ENCODE measurements around the gene CDC14B.
A peak's percentile ranks its signal among the peaks of the same experiment; 100 is the strongest.

The CDC14B gene

GRCh38 chr9:96660692-96661248 lies 41.1 kb upstream of the CDC14B start:
- TF ChIP-seq SPI1 (IDR thresholded peaks at IDR 0.05; ENCODE audit: borderline replicate concordance, low read depth) (no peak), CTCF (IDR thresholded peaks at IDR 0.05; ENCODE audit: insufficient read depth, low read length) (no peak), POLR2AphosphoS5 (IDR thresholded peaks at IDR 0.05; ENCODE audit: low read depth) (no peak), REST (IDR thresholded peaks at IDR 0.05; ENCODE audit: insufficient replicate concordance, low read depth) (no peak), GABPA (IDR thresholded peaks at IDR 0.05; ENCODE audit: low read depth) (no peak)
- no peak overlapping the region for H3K27ac ChIP-seq (replicated peaks)
- no peak for DNase-seq (ENCODE audit: low read depth in 1 of 2, low spot score in 1 of 2)
- H3K4me3 ChIP-seq (replicated peaks; ENCODE audit: insufficient read depth, low read length): no peak overlapping the region
- no peaks in the 10 kb centered on the region for H3K27me3 ChIP-seq (ENCODE audit: insufficient read depth, poor library complexity, severe bottlenecking)

GRCh38 chr9:96655198-96655851 lies 35.7 kb upstream of the CDC14B start, which contains the start of gene PRXL2C:
PRXL2C (minus strand) TSS chr9:96655317; CDS start chr9:96655281, 36 bp downstream.
- Histone ChIP-seq H3K4me3 (replicated peaks; ENCODE audit: insufficient read depth, low read length) (peak within 1 kb of the TSS; percentile 59), H3K27me3 (ENCODE audit: insufficient read depth, poor library complexity, severe bottlenecking) (no peaks in the 10 kb centered on the region), H3K27ac (replicated peaks) (no peak within 1 kb of the TSS)
- TF ChIP-seq GABPA (IDR thresholded peaks at IDR 0.05; ENCODE audit: low read depth) (no peak), POLR2AphosphoS5 (IDR thresholded peaks at IDR 0.05; ENCODE audit: low read depth) (0 out of 2 replicates have a peak, but pooled peaks have one; percentile 36), REST (IDR thresholded peaks at IDR 0.05; ENCODE audit: insufficient replicate concordance, low read depth) (no peak)
- DNase-seq (ENCODE audit: low read depth in 1 of 2, low spot score in 1 of 2): peak; percentile 39 to 47

GRCh38 chr9:96654450-96655197 lies 35.0 kb upstream of the CDC14B start:
- peak; percentile 26 to 39 for DNase-seq (ENCODE audit: low read depth in 1 of 2, low spot score in 1 of 2)
- Histone ChIP-seq H3K4me3 (replicated peaks; ENCODE audit: insufficient read depth, low read length) (peak overlapping the region; percentile 59), H3K27ac (replicated peaks) (no peak overlapping the region), H3K27me3 (ENCODE audit: insufficient read depth, poor library complexity, severe bottlenecking) (no peaks in the 10 kb centered on the region)
- TF ChIP-seq CTCF (IDR thresholded peaks at IDR 0.05; ENCODE audit: insufficient read depth, low read length): no peak

- DNase-seq (ENCODE audit: low read depth in 1 of 2, low spot score in 1 of 2): no peak
- Histone ChIP-seq H3K27me3 (ENCODE audit: insufficient read depth, poor library complexity, severe bottlenecking) (no peaks in the 10 kb centered on the region), H3K4me3 (replicated peaks; ENCODE audit: insufficient read depth, low read length) (no peak overlapping the region), H3K27ac (replicated peaks) (no peak overlapping the region)
- no peak for TF ChIP-seq SPI1 (IDR thresholded peaks at IDR 0.05; ENCODE audit: borderline replicate concordance, low read depth)
- no peak for TF ChIP-seq POLR2AphosphoS5 (IDR thresholded peaks at IDR 0.05; ENCODE audit: low read depth)
- peak; percentile 21 for TF ChIP-seq CTCF (IDR thresholded peaks at IDR 0.05; ENCODE audit: insufficient read depth, low read length)
Measured at GRCh38 chr9:96651626-96652025, 32.0 kb upstream of the CDC14B start.

All from HL-60 (cell line).